ENCODE data around the gene IL22RA2. TPM values are rescaled to one million over a fixed set of nuclear protein-coding genes. Genes with fewer than 3 reads are reported as not detected.

The IL22RA2 gene
- total RNA-seq, 1 donor from 2014 or later = not detected

DNA sequence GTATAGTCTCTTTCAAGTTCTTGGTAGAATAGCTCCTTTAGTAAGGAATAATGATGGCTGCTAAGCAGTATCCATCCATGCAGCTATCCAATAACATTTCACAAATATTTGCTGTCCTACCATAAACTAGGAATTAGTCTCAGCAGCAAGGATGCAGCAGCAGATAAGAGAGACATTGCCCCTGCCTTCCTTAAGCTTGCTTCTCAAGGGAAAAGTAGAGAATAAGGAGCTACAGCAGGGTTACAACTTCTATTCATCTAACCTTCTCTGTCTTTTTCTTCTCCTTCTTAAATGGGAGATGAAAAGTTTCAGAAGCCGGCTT is 2.4 kb downstream of the IL22RA2 start:
- TF ChIP-seq, protein P1, sequence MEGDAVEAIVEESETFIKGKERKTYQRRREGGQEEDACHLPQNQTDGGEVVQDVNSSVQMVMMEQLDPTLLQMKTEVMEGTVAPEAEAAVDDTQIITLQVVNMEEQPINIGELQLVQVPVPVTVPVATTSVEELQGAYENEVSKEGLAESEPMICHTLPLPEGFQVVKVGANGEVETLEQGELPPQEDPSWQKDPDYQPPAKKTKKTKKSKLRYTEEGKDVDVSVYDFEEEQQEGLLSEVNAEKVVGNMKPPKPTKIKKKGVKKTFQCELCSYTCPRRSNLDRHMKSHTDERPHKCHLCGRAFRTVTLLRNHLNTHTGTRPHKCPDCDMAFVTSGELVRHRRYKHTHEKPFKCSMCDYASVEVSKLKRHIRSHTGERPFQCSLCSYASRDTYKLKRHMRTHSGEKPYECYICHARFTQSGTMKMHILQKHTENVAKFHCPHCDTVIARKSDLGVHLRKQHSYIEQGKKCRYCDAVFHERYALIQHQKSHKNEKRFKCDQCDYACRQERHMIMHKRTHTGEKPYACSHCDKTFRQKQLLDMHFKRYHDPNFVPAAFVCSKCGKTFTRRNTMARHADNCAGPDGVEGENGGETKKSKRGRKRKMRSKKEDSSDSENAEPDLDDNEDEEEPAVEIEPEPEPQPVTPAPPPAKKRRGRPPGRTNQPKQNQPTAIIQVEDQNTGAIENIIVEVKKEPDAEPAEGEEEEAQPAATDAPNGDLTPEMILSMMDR (conservative IDR thresholded peaks at IDR 0.05) = no peak
- Mint-ChIP-seq H3K27ac (no peak overlapping the region), H3K9me3 (peaks cover 8% of the 10 kb centered on the region), H3K36me3 (no peaks in the 10 kb centered on the region), H3K4me1 (ENCODE audit: unreplicated experiment) (no peaks in the 10 kb centered on the region), H3K27me3 (no peaks in the 10 kb centered on the region), H3K4me3 (no peak overlapping the region)
- no peak for DNase-seq (ENCODE audit: extremely low spot score, unreplicated experiment)

DNA sequence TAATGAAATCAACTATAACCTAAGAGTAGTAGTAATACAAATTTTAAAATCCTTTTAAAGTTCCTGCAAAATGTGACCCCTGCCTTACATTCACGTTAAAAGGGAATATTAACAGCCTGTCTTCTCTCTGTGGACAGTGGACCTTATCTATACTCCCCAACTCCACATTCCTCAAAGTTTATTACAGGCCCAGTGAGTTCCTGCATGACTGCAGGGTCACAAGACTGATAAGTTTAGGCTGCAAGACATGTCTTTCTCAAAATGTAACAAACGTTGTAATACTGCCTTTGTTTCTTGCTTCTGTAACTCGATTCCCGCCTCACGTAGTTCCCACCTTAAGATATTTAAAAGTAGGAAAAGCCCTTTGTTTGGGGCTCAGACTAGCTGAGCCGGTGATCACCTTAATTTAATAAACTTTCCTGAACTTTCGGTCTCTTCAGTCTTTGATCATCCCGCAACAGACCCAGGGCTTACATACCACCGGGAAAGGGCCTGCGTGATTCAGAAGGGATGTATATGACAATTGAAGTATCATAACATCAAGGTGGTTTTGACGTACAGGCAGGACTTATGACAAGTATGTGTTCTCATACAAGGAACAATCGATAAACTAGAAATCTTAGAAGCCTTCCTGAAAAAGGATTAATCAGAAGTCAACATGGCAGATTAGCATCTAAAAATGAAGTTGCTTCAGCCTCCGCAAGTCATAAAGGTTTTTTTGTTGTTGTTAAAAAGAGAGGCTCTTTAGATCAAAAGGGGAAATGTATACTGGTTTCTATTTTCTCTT is 3.0 kb downstream of the IL22RA2 start:
- H3K4me3 Mint-ChIP-seq = no peak overlapping the region
- H3K4me1 Mint-ChIP-seq (ENCODE audit: unreplicated experiment) = no peaks in the 10 kb centered on the region
- TF ChIP-seq, protein P1 (conservative IDR thresholded peaks at IDR 0.05) = no peak

DNA sequence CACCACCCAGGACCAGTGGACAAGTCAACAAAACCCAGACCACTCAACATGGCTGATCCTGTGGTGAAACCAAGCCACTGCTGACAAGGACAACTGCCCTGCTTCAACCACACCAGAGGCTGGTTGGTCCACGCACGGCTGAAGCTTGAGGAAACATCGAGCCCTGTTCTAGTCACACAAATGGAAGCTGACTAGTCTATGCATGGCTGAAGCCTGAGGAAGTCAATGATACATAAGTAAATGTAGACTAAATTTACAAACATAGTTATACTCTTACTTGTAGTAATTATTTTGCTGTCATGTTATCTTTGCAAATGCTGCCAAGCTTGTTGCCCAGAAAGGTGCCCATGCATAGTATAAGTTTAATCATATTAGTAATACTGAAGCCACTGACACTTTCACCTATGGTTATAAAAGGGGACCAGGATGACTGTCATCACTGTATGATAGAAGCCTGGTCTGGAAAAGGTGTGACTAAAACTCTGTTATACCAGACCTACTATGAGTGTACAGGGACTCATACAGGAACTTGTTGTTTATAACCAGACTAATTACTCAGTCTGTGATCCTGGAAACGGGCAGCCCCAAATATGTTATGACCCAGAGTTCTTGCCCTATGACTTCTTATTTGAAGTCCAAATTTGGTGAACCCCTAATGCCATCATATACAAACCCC is 5.6 kb downstream of the IL22RA2 start:
- no peaks in the 10 kb centered on the region for H3K4me1 Mint-ChIP-seq (ENCODE audit: unreplicated experiment)

More for the DNA sequence above, 3.0 kb downstream of the IL22RA2 start:
- H3K27ac Mint-ChIP-seq = no peak overlapping the region
- no peak for DNase-seq (ENCODE audit: extremely low spot score, unreplicated experiment)
- no peaks in the 10 kb centered on the region for H3K36me3 Mint-ChIP-seq
- no peaks in the 10 kb centered on the region for H3K27me3 Mint-ChIP-seq
- peaks cover 9% of the 10 kb centered on the region for H3K9me3 Mint-ChIP-seq

GRCh38 chr6:137166247-137167098 is 7.0 kb downstream of the IL22RA2 start:
- no peak overlapping the region for H3K4me3 Mint-ChIP-seq
- H3K4me1 Mint-ChIP-seq (ENCODE audit: unreplicated experiment) = no peaks in the 10 kb centered on the region
- peaks cover 7% of the 10 kb centered on the region for H3K36me3 Mint-ChIP-seq
- peaks cover 31% of the 10 kb centered on the region for H3K9me3 Mint-ChIP-seq
- no peak overlapping the region for H3K27ac Mint-ChIP-seq
- H3K27me3 Mint-ChIP-seq = no peaks in the 10 kb centered on the region
- TF ChIP-seq, protein P1 (conservative IDR thresholded peaks at IDR 0.05) = no peak
- DNase-seq (ENCODE audit: extremely low spot score, unreplicated experiment) = no peak

More for the DNA sequence above, 5.6 kb downstream of the IL22RA2 start:
- Mint-ChIP-seq H3K27me3 (no peaks in the 10 kb centered on the region), H3K27ac (no peak overlapping the region), H3K4me3 (no peak overlapping the region), H3K9me3 (peaks cover 31% of the 10 kb centered on the region), H3K36me3 (peaks cover 7% of the 10 kb centered on the region)
- TF ChIP-seq, protein P1 (conservative IDR thresholded peaks at IDR 0.05) = no peak
- DNase-seq (ENCODE audit: extremely low spot score, unreplicated experiment) = no peak

- Mint-ChIP-seq H3K36me3 (peaks cover 10% of the 10 kb centered on the region), H3K4me3 (no peak overlapping the region), H3K9me3 (peaks cover 37% of the 10 kb centered on the region), H3K27me3 (peaks cover 6% of the 10 kb centered on the region), H3K27ac (no peak overlapping the region), H3K4me1 (ENCODE audit: unreplicated experiment) (no peaks in the 10 kb centered on the region)
- no peak for DNase-seq (ENCODE audit: extremely low spot score, unreplicated experiment)
- TF ChIP-seq, protein P1 (conservative IDR thresholded peaks at IDR 0.05) = no peak
Observed at GRCh38 chr6:137165375-137166246, 7.8 kb downstream of the IL22RA2 start.

All from type B pancreatic cell (in vitro differentiated cells).